ENCODE measurements around the gene ACOT7.

ACOT7 gene

DNA sequence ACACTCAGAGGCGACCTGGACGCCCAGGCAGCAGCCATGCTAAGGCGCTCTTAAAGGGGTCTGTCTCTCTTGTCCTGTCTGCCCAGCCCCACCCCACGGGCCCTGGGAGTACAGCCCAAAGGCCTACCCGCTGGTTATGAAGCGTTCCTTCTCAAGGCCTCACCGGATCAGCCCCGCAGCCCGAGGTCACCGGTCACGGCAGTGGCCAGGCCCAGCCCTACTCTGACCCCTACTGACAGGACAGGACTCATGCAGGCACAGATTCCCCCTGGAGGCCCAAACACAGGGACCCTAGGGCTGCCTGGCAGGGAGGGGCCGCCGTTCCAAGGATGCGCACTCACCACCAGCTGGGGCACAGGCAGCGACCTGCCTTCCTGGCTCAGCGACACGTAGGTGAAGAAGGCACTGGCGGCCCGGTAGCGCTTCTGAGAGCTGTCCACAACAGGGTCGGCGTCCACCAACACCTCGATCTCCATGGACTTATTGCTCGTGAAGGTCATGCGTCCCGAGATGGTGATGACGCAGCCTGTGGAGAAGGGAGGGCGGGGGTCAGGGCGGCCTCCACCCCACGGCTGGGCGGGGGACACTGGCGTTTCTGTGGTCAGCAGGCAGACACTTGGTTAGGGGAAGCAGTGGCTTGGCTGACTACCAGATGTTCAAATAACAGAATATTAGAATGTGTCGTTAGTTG is 112.7 kb downstream of the ACOT7 start:
- DNase-seq, result no peak

GRCh38 chr1:6279613-6280383 is 113.8 kb downstream of the ACOT7 start:
- no peak for DNase-seq

DNA sequence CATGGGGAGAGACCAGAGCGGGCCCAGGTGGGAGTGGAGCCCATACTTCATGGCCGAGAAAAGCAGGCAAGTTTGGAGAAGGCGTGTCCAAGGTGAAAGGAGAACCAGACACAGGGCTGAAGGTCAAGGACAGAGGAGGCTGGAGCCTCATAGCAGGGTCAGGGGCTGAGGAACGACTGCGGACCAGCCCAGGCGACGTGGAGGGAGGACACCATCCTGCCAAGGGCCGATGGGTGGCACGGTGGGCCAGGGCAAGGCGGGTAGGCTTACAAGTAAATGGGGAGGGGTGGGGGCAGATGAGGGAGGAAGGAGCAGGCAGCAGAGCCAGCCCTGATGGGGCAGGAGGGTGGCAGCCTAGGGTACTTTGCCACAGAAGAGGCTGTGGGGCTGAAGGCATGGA is 114.5 kb downstream of the ACOT7 start:
- DNase-seq, result no peak

DNA sequence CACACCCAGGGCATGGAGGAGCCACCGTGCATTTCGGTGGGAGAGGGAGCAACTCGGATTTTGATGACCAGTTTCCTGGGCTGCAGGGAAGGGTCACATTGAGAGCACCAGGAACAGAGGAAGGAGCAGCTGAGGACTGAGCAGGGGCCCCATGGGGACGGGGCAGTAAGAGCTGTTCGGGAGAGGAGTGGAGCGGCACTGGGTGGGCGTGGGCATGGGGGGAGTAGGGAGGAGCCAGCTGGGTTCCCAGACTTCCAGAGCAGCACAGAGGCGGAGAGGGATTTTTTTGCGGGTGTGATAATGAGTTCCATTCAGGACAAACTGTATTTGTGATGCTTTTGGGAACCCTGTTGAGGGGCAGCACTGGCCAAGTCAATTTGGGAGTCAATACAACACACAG is 115.3 kb downstream of the ACOT7 start:
- no peak for DNase-seq

DNA sequence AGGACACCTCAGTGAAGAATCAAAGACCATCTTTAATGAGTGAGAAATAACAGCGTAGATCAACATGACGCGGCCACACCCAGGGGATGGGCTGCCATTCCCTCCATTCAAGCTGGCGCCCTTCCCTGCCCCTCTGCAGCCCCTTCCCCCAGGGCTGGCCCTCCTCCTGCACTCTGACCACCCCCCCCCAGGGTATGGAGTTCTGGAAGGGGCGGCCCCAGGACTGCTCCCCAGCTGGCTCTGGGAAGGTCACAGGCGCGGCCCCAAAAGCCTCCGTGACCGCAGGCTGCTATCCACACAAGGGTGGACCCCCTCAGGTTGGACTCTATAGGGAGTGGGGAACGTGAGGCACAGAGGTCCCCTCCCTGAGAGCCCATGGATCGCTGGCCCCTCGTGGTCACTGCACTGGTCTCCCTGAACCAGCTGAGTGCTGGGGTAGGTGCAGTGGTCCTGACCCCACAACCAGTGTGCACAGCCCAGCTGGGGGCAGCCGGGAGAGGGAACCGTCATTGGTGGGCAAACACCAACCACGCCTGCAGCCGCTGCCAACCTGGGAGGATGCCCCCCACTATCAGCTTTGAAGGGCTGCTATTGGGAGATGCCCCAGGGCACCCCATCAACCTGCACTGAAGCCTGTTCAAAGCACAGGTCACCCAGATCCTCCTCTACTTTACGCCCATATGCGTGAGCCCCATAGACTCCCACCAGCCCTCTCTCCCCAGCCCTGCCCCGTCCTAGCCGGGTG is 116.6 kb downstream of the ACOT7 start:
- DNase-seq, result no peak

DNA sequence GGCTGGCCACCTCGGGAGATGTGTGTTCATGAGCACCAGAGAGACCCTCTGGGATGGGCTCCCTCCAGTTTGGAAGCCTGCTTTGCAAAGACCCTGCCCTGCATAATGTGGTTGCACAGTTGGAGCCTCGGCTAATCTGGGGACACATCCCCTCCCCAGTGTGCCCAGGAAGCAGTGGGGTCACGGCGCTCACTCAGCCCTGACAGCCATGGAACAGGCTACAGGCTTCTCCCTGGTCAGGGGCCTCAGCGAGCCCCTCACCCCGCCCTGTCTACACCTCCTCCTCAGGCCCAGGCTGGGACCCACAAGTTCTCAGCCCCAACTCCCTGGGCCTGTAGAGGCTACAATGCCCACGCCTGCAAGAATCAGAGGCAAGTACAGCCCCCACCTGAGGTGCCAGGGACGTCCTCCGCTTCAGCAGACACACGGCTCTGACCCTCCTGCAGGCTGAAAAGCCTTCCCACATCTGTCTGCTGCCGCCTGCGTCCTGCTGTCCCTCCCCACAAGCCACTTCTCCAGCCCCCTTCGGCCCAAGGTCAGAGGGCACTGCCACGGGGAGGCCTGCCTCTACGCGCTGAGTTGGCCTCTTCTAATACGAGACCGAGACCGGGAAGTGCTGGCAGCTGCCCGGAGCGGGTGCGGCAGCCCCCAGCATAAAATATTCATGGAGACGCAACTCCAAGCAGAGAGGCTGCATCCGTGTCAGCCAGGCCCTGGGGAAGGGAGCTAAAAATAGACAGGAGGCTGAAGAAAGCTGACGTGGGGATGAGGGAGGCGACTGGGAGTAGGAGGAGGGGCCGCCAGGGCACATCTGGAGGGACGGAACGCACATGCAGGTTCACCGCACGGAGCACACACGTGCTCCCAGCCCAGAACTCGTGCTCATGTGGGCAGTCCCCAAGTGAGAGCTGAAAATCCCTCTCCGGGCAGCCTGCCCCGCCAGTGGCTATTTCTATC is 117.5 kb downstream of the ACOT7 start:
- no peak for DNase-seq

DNA sequence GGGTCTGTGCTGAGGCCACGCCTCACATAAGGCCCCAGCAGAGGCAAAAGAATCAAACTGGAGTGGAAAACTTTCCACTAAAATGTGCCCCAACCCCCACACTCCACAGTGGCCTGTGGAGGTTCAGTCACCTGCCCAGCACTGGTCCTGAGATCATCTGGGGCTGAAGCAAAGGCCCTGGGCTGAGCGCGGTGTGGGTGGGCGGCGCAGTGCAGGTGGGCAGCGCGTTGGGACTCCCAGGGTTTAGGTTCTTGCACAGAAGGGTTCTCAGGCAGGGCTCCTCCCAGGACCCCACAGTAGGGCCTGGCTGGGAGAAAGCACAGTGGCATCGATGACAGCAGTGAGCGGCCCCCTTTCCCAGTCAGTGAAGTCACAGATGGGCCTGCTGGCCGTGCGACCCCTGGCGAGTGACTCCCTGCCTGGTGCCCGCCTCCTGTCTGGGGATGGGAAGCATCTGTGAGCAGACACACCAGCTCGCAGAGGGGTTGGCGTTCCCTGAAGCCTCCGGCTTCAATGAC is 118.9 kb downstream of the ACOT7 start:
- no peak for DNase-seq

DNA sequence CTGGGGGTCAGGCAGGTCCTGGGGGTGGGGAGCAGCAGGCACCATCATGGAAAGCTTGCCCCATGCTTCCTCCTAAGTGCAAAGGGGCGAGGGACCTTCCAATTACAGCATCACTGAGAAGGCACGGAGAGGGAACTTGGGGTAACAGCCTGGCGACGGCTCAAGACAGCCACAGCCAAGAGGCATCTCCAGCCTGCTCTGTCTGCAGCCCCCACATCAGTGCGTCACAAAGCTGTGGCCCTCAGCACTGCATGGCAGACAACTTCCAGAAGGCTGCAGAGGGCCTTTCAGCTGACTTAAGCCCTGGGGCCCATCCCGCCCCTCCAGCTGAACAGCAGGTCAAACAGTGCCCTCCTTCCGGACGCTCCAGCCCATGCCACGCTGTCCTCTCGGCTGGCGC is 119.5 kb downstream of the ACOT7 start:
- DNase-seq, result no peak

GRCh38 chr1:6273380-6273891 is 120.1 kb downstream of the ACOT7 start:
- DNase-seq, result no peak

GRCh38 chr1:6272868-6273267 is 120.7 kb downstream of the ACOT7 start:
- DNase-seq, result no peak

GRCh38 chr1:6272452-6272851 is 121.1 kb downstream of the ACOT7 start:
- DNase-seq, result no peak

DNA sequence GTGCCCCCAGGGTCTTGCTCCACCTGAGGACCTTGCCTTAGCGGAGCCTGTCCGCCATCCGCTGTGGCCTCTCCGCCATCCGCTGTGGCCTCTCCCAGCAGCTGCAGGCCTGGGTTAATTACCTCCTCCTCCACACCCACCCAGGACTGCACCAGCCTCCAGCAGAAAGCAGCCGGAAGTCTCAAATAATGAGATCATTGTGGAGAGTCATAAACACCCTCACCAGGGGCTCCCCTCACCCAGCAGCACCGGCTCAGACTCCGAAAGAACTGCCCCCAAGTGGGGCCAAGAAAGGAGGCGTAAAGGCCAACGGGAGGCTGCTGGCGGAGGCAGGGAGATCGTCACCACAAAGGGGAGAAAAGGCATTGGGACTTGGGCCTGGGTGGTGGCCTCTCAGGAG is 122.0 kb downstream of the ACOT7 start:
- no peak for DNase-seq

- DNase-seq, result no peak
Observed at GRCh38 chr1:6271006-6271405, 122.6 kb downstream of the ACOT7 start.

DNA sequence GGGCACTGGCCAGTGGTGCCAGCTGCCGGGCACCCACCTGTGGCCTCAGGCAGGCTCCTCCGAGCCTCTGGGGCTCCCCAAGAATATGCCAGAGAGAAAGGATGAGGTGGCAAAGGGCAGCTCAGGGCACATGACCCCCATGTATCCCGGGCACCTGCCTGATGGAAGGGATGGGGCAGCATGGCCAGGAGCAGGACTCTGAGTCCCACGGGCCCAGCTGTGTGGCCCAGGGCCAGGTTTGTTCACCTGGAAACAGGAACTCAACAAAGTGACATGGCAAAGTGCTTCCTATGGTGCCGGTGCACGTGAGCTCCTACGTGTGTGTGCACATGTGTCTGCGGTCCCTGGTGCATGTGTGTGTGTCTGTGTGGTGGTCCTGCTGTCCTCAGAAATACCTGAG is 123.2 kb downstream of the ACOT7 start:
- DNase-seq, result no peak

GRCh38 chr1:6269720-6270400 is 123.7 kb downstream of the ACOT7 start:
- no peak for DNase-seq

GRCh38 chr1:6269296-6269695 is 124.3 kb downstream of the ACOT7 start:
- DNase-seq, result no peak

GRCh38 chr1:6268415-6268814 is 125.2 kb downstream of the ACOT7 start:
- DNase-seq, result no peak

- no peak for DNase-seq
Observed at GRCh38 chr1:6267686-6268322, 125.8 kb downstream of the ACOT7 start.

DNA sequence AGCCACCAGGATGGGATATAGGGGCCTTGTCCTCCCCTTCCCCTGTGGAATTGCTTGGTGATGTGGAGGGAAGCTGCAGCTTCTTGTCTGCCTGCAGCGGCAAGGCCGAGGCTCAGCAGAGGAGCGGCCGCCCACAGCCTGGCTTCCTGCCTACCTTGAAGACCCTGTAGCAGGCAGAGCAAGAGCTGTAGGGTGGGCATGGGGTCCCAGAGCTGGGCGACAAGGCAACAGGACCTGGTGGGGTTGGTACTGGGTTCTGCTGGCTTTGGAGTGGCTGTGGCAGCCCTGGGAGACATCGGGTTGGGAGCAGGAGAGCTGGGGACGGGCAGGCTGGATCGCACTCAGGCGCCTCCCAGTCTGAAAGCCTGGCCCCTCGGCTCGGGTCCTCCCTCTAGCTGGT is 126.9 kb downstream of the ACOT7 start:
- no peak for DNase-seq

DNA sequence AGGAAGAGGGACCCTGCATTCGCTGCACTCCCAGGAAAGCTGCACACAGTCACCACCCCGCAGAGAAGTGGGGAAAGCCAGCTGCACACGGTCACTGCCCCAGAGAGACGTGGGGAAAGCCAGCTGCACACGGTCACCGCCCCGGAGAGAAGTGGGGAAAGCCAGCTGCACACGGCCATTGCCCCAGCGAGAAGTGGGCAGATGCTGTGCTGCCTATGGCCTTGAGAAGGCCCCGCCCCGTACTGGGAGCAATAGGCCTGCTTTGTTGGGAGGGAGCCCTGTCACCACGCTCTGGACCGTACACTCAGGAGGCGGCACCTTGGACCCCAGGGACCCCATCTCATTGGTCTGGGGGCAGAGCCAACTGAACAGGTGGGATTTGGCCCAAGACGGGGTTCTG is 128.4 kb downstream of the ACOT7 start:
- no peak for DNase-seq

DNA sequence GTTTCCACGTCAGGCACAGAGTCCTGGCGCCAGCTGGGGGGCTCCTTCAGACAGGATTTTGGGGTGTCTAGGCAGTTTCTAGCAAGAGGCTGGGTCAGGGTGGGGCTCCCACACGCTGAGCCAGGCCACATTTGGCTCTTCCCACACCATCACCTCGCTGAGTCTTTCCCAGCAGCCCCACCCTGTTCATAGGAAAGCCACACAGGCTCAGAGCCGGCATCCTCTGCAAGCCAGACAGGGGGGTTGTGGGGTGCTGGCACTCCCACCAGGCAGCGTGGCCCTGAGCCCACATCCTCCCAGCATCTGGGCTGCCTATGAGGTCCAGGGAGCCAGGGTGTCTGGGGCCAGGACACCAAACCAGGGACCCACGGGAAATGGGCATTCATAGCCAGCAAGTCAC is 129.9 kb downstream of the ACOT7 start:
- DNase-seq, result no peak

Measured in stimulated activated CD4-positive, alpha-beta T cell treated with anti-CD3 and anti-CD28 coated beads, Interleukin-4, amount 100 ng/mL, for 1 hour (primary cell).